H9 (cell line): ENCODE measurements around the gene YBEY. TPM values are rescaled to one million over a fixed set of nuclear protein-coding genes. Genes with fewer than 3 reads are reported as not detected.

ENCODE experiments used
- DNase-seq: peaks from one replicate; pipeline ENCODE4 v3.0.0-alpha.2; 2017
- H2AFZ ChIP-seq: one replicate; pipeline ENCODE4 v1.6.1; 2013; ENCODE audit warnings: mild to moderate bottlenecking, low read length, control low read depth, moderate library complexity
- H2AK5ac ChIP-seq: 2 replicates; pipeline ENCODE4 v1.6.1; 2013; ENCODE audit warnings: low read length, control low read depth, mixed read lengths; ENCODE audit not compliant: insufficient read length
- H2BK120ac ChIP-seq: one replicate; pipeline ENCODE4 v1.6.1; 2013; ENCODE audit warnings: low read depth, mild to moderate bottlenecking, low read length, control low read depth, inconsistent platforms; ENCODE audit not compliant: poor library complexity, severe bottlenecking
- H2BK12ac ChIP-seq: 2 replicates; pipeline ENCODE4 v1.6.1; 2013; ENCODE audit warnings: low read length, control low read depth, mixed read lengths, low read depth; ENCODE audit not compliant: insufficient read length
- H2BK15ac ChIP-seq: 2 replicates; pipeline ENCODE4 v1.6.1; 2013; ENCODE audit warnings: low read depth, low read length, control low read depth
- H2BK20ac ChIP-seq: one replicate; pipeline ENCODE4 v1.6.1; 2013; ENCODE audit warnings: low read depth, mild to moderate bottlenecking, low read length, control low read depth, inconsistent platforms; ENCODE audit not compliant: poor library complexity, severe bottlenecking
- H2BK5ac ChIP-seq: 2 replicates; pipeline ENCODE4 v1.6.1; 2013; ENCODE audit warnings: low read length, control low read depth, mixed read lengths; ENCODE audit not compliant: insufficient read length
- H3K14ac ChIP-seq: 2 replicates; pipeline ENCODE4 v1.6.1; 2013; ENCODE audit warnings: low read length, control low read depth; ENCODE audit not compliant: insufficient read depth
- H3K18ac ChIP-seq: 2 replicates; pipeline ENCODE4 v1.6.1; 2013; ENCODE audit warnings: low read depth, mild to moderate bottlenecking, mixed read lengths, low read length, control low read depth; ENCODE audit not compliant: insufficient read length
- H3K23ac ChIP-seq: 2 replicates; pipeline ENCODE4 v1.6.1; 2013; ENCODE audit warnings: low read length, control low read depth, mixed read lengths, low read depth; ENCODE audit not compliant: insufficient read length
- H3K23me2 ChIP-seq: 2 replicates; pipeline ENCODE4 v1.6.1; 2013; ENCODE audit warnings: low read depth, mild to moderate bottlenecking, mixed read lengths, low read length, control low read depth; ENCODE audit not compliant: insufficient read length, poor library complexity, severe bottlenecking
- H3K27ac ChIP-seq: 2 replicates; pipeline ENCODE4 v1.5.1; 2013; ENCODE audit warnings: low read length, control low read depth, mixed read lengths, low read depth; ENCODE audit not compliant: insufficient read length
- H3K27me3 ChIP-seq: 2 replicates; pipeline ENCODE4 v1.6.1; 2013; ENCODE audit warnings: low read length, control low read depth, inconsistent platforms; ENCODE audit not compliant: insufficient read depth
- H3K4ac ChIP-seq: 2 replicates; pipeline ENCODE4 v1.6.1; 2013; ENCODE audit warnings: low read depth, mild to moderate bottlenecking, control low read depth, inconsistent platforms, low read length, moderate library complexity
- H3K4me1 ChIP-seq: 2 replicates; pipeline ENCODE4 v1.6.1; 2013; ENCODE audit warnings: low read length, control low read depth, inconsistent platforms; ENCODE audit not compliant: insufficient read depth
- H3K4me2 ChIP-seq: 2 replicates; pipeline ENCODE4 v1.6.1; 2013; ENCODE audit warnings: low read length, control low read depth, mixed read lengths; ENCODE audit not compliant: insufficient read length, insufficient read depth
- H3K56ac ChIP-seq: 2 replicates; pipeline ENCODE4 v1.6.1; 2013; ENCODE audit warnings: low read depth, mild to moderate bottlenecking, mixed read lengths, low read length, control low read depth; ENCODE audit not compliant: insufficient read length
- H3K79me1 ChIP-seq: 2 replicates; pipeline ENCODE4 v1.6.1; 2013; ENCODE audit warnings: low read depth, mild to moderate bottlenecking, moderate library complexity, low read length, control low read depth, inconsistent platforms; ENCODE audit not compliant: insufficient read depth, poor library complexity, severe bottlenecking
- H3K79me2 ChIP-seq: 2 replicates; pipeline ENCODE4 v1.6.1; 2013; ENCODE audit warnings: low read length, control low read depth, inconsistent platforms; ENCODE audit not compliant: insufficient read depth
- H3K9ac ChIP-seq: 2 replicates; pipeline ENCODE4 v1.6.1; 2013; ENCODE audit warnings: low read length, control low read depth, mixed read lengths; ENCODE audit not compliant: insufficient read length; ENCODE audit errors: extremely low read depth
- H3K9me3 ChIP-seq: one replicate; pipeline ENCODE4 v1.6.1; 2013; ENCODE audit warnings: low read depth, low read length, inconsistent platforms; ENCODE audit not compliant: control insufficient read depth
- H3T11ph ChIP-seq: one replicate; pipeline ENCODE4 v1.6.1; 2013; ENCODE audit warnings: mild to moderate bottlenecking, low read length, control low read depth, inconsistent platforms
- H4K20me1 ChIP-seq: one replicate; pipeline ENCODE4 v1.6.1; 2013; ENCODE audit not compliant: control insufficient read depth, insufficient read length, insufficient read depth
- H4K5ac ChIP-seq: 2 replicates; pipeline ENCODE4 v1.6.1; 2013; ENCODE audit warnings: low read depth, mild to moderate bottlenecking, mixed read lengths, low read length, control low read depth; ENCODE audit not compliant: insufficient read length
- H4K8ac ChIP-seq: replicated peaks from 2 replicates; pipeline ENCODE4 v1.6.1; 2013; ENCODE audit warnings: low read length, control low read depth, mixed read lengths, low read depth; ENCODE audit not compliant: insufficient read length
- H4K91ac ChIP-seq: 2 replicates; pipeline ENCODE4 v1.6.1; 2013; ENCODE audit warnings: low read depth, mild to moderate bottlenecking, moderate library complexity, mixed read lengths, low read length, control low read depth; ENCODE audit not compliant: insufficient read length
- H3K27ac Mint-ChIP-seq, 3 experiments: 2 replicates in 2 of 3; 3 replicates in 1 of 3; pipeline ENCODE4 v1.8.0; 2020 to 2021; ENCODE audit warnings: mixed read lengths in 3 of 3, mild to moderate bottlenecking in 1 of 3, moderate library complexity in 1 of 3
- H3K27me3 Mint-ChIP-seq: 2 replicates; pipeline ENCODE4 v1.8.0; 2021; ENCODE audit warnings: low read depth, mild to moderate bottlenecking, moderate library complexity, mixed read lengths
- H3K36me3 Mint-ChIP-seq, 3 experiments: 2 replicates in 2 of 3; 3 replicates in 1 of 3; pipeline ENCODE4 v1.8.0; 2020 to 2021; ENCODE audit warnings: low read depth in 3 of 3, mixed read lengths in 3 of 3; ENCODE audit not compliant: insufficient read depth in 1 of 3
- H3K4me1 Mint-ChIP-seq, 2 experiments: 2 replicates each; pipeline ENCODE4 v1.8.0; 2020; ENCODE audit warnings: mixed read lengths in 2 of 2
- H3K4me3 Mint-ChIP-seq, 2 experiments: 2 replicates in 1 of 2; 3 replicates in 1 of 2; pipeline ENCODE4 v1.8.0; 2020 to 2021; ENCODE audit warnings: mild to moderate bottlenecking in 2 of 2, mixed read lengths in 2 of 2, moderate library complexity in 1 of 2
- H3K9me3 Mint-ChIP-seq, 2 experiments: 2 replicates in 1 of 2; 3 replicates in 1 of 2; pipeline ENCODE4 v1.8.0; 2020; ENCODE audit warnings: mild to moderate bottlenecking in 2 of 2, mixed read lengths in 2 of 2, moderate library complexity in 1 of 2
- CTCF ChIP-seq: fragments of 200-600 bp; sonication (generic); conservative IDR thresholded peaks from 3 replicates; pipeline ENCODE4 v1.8.0; 2021; ENCODE audit warnings: antibody characterized with exemption, mild to moderate bottlenecking
- WGBS: extraction: QIAGEN DNeasy Blood & Tissue Kit; methylation state at CpG from one replicate; pipeline ENCODE4 v1.1.7; 2013; ENCODE audit warnings: missing lambda C conversion rate, low lambda C conversion rate, mixed read lengths; ENCODE audit not compliant: insufficient read length; ENCODE audit errors: extremely low coverage; 5-methylcytosine and 5-hydroxymethylcytosine counted together
- total RNA-seq: library from RNA; stranded (reverse); gene quantifications from 2 replicates; pipeline ENCODE4 v1.2.1, GENCODE V29; 2021

The YBEY gene
- total RNA-seq, 1 experiment from 2014 or later, result 26.2 TPM

- Histone ChIP-seq H3K9ac (no peak overlapping the region), H3K4ac (no peak overlapping the region), H3K18ac (no peak overlapping the region), H3K9me3 (no peaks in the 10 kb centered on the region), H4K8ac (no peak overlapping the region), H3K4me1 (no peaks in the 10 kb centered on the region), H3K23me2 (no peaks in the 10 kb centered on the region), H2BK15ac (no peak overlapping the region), H3K56ac (no peak overlapping the region), H3K14ac (no peak overlapping the region), H2BK20ac (no peak overlapping the region), H2BK120ac (no peak overlapping the region), H2BK5ac (no peak overlapping the region), H2AK5ac (no peak overlapping the region), H3T11ph (no peak overlapping the region), H4K5ac (no peak overlapping the region), H2BK12ac (no peak overlapping the region), H4K91ac (no peak overlapping the region), H3K27me3 (no peaks in the 10 kb centered on the region), H3K79me2 (no peaks in the 10 kb centered on the region), H3K79me1 (no peaks in the 10 kb centered on the region), H4K20me1 (peaks cover 2% of the 10 kb centered on the region), H2AFZ (no peak overlapping the region), H3K23ac (no peak overlapping the region), H3K4me2 (no peak overlapping the region), H3K27ac (no peak overlapping the region)
- Mint-ChIP-seq H3K27ac (no peak overlapping the region), H3K4me3 (no peak overlapping the region), H3K9me3 (no peaks in the 10 kb centered on the region; a peak in 2 of 5 replicates), H3K27me3 (no peaks in the 10 kb centered on the region), H3K36me3 (peaks cover 35 to 71% (median 61%) of the 10 kb centered on the region in 3 experiments), H3K4me1 (no peaks in the 10 kb centered on the region)
- no peak for TF ChIP-seq CTCF
- DNase-seq, result no peak
- WGBS, result no CpG with 5 or more reads among the region's 5 CpGs
Observed at GRCh38 chr21:46304437-46304836, 18.3 kb downstream of the YBEY start.
